ENCODE results near the gene SPTBN1.

Gene SPTBN1

DNA sequence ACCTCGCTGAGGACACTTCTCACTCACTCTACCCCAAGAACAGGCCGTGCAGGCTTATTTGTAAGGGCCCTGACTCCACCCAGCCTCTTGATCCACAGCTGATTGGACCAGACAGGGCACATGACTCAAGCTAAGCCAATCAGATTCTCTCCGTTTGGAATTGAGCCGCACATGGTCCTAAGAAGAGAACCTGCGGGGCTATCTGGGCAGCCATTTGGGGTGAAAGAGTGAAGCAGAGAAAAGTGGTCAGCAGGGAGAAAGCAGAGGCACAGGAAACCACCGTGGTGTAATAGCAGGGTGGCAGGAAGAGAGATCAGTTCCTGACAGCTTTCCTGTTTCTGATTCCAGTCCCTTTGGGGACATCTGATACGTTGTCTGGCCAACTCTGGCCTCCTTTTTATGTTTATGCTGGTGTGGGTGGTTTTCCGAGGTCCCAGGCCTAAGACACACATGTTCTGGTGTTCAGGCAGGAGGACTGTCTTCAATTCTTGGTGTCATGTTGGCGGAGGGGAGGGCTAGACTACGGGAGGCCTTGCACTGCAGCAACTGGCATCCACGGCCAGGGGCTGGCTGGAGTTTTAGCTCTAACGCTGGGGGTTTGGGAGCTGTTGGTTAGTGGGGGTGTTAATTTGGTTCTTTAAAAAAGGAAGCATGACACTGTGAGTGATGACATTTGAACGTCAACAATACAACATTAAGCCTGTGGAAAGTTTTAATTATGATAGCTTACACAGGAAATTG, 26.1 kb upstream of the SPTBN1 start:
- peak; percentile 50 for DNase-seq (ENCODE audit: low read depth)
- TF ChIP-seq POLR2A (IDR thresholded peaks at IDR 0.05; ENCODE audit: extremely low read depth, insufficient read length) (no peak), MYC (IDR thresholded peaks at IDR 0.05; ENCODE audit: low read depth, low read length) (no peak)
- TF ChIP-seq, protein P1, sequence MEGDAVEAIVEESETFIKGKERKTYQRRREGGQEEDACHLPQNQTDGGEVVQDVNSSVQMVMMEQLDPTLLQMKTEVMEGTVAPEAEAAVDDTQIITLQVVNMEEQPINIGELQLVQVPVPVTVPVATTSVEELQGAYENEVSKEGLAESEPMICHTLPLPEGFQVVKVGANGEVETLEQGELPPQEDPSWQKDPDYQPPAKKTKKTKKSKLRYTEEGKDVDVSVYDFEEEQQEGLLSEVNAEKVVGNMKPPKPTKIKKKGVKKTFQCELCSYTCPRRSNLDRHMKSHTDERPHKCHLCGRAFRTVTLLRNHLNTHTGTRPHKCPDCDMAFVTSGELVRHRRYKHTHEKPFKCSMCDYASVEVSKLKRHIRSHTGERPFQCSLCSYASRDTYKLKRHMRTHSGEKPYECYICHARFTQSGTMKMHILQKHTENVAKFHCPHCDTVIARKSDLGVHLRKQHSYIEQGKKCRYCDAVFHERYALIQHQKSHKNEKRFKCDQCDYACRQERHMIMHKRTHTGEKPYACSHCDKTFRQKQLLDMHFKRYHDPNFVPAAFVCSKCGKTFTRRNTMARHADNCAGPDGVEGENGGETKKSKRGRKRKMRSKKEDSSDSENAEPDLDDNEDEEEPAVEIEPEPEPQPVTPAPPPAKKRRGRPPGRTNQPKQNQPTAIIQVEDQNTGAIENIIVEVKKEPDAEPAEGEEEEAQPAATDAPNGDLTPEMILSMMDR (IDR thresholded peaks at IDR 0.05; ENCODE audit: low read depth, low read length) = no peak
- TF ChIP-seq, protein P2, sequence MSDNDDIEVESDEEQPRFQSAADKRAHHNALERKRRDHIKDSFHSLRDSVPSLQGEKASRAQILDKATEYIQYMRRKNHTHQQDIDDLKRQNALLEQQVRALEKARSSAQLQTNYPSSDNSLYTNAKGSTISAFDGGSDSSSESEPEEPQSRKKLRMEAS (IDR thresholded peaks at IDR 0.05; ENCODE audit: low read depth, low read length) = peak; percentile 48
- no peak overlapping the region for H3K4me3 ChIP-seq (ENCODE audit: low read depth, low read length)

DNA sequence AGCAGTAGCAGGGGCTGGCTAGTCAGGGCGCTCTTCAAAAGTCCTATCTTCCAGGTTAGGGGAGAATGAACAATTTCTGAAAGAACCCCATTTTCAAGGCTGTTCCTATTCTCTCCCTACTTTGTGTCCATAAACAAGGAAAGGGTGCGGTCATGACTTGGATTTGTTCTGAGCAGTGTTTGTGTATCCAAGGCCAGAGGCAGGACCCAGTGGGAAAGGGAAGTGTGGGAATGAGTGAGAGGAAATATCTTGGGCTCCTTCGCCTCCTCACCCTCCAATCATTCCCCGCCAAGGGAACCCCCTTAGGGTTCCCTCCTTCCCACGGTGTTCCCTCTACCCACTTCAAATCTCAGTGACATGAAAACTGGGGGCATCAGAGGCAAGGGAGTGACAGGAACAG, 25.5 kb upstream of the SPTBN1 start:
- no peak overlapping the region for H3K4me3 ChIP-seq (ENCODE audit: low read depth, low read length)
- DNase-seq (ENCODE audit: low read depth) = no peak
- TF ChIP-seq POLR2A (IDR thresholded peaks at IDR 0.05; ENCODE audit: extremely low read depth, insufficient read length) (no peak), MYC (IDR thresholded peaks at IDR 0.05; ENCODE audit: low read depth, low read length) (no peak)
- TF ChIP-seq, protein P1 (IDR thresholded peaks at IDR 0.05; ENCODE audit: low read depth, low read length) = no peak
- TF ChIP-seq, protein P2 (IDR thresholded peaks at IDR 0.05; ENCODE audit: low read depth, low read length) = no peak

DNA sequence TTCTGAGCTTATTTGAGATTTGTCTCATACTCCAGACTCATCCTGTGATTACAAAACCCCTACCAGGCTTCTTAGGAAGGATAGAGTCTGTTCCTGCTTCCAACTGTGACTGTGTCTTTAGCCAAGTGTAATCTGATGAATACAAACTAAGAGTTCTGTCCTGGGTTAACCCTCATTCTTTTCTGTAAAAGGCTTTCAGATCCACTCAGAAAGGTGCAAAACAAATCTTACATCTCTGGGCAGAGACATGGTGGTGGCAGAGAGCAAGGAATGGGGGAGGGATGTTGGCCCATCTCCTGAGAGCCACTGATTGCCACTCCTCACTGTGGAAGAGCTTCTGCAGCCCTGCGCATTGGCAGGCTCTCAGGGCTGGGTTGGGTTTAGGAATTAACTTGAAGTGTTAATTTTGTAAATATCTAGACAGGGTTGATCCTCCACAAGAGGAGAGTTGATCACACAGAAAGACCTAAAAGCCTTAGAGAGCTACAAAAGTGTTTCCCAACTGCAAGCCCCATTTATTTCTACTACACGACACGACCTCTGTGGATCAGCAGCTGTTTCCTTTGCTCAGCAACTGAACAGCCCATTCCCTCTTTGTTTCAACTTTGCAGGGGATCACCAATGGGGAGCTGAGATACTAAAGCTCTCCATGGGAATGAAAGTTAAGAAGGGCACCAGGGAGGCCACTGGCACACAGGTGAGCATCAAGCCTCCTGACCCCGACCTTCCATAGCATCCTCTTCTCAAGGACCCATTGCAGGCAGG, 23.7 kb upstream of the SPTBN1 start:
- TF ChIP-seq POLR2A (IDR thresholded peaks at IDR 0.05; ENCODE audit: extremely low read depth, insufficient read length) = no peak
- TF ChIP-seq, protein P2 (IDR thresholded peaks at IDR 0.05; ENCODE audit: low read depth, low read length) = no peak
- TF ChIP-seq, protein P1 (IDR thresholded peaks at IDR 0.05; ENCODE audit: low read depth, low read length) = no peak
- TF ChIP-seq MYC (IDR thresholded peaks at IDR 0.05; ENCODE audit: low read depth, low read length) = no peak
- no peak for DNase-seq (ENCODE audit: low read depth)

DNA sequence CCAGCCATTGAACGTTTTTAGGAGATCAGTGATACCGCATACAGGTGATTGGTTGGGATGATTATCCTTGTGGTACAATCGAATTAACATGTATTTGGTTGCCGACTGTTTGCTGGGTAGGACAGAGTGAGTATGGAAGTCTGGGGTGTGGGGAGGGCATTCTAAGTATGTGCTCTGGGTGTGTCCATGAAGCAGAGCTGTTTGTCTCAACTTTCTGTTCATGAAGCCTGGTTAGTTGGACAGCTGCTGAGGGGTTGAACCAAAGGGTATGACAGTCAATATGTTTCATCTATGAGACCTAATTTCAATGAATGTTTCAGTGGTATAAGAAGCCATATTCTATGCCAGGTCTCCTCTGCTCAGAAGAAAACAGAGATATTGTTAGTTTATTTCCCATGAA, 21.9 kb upstream of the SPTBN1 start:
- no peak for DNase-seq (ENCODE audit: low read depth)
- TF ChIP-seq, protein P1 (IDR thresholded peaks at IDR 0.05; ENCODE audit: low read depth, low read length) = no peak
- no peak for TF ChIP-seq MYC (IDR thresholded peaks at IDR 0.05; ENCODE audit: low read depth, low read length)
- TF ChIP-seq, protein P2 (IDR thresholded peaks at IDR 0.05; ENCODE audit: low read depth, low read length) = no peak
- no peak for TF ChIP-seq POLR2A (IDR thresholded peaks at IDR 0.05; ENCODE audit: extremely low read depth, insufficient read length)

More for the DNA sequence above, 23.7 kb upstream of the SPTBN1 start:
- H3K4me3 ChIP-seq (ENCODE audit: low read depth, low read length) = no peak overlapping the region

DNA sequence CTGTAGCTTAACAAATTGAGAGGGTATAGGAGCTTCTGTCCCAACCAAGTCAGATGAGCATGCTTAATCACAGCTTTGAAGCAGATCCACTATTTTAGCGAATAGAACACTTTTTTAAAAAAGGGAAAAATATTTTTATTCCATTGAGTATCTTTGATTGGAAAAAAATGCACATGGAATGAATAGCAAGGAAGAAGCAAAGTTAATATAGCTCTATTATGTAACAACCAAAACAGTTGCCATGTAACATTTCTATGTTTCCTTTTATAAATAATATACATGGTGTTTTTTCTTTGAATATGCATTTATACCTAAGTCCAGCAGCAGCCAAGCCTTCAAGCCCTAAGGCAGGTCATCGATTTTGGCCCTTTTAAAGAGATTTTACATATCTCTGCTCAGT, 21.4 kb upstream of the SPTBN1 start:
- H3K4me3 ChIP-seq (ENCODE audit: low read depth, low read length) = no peak overlapping the region
- DNase-seq (ENCODE audit: low read depth) = no peak
- TF ChIP-seq, protein P1 (IDR thresholded peaks at IDR 0.05; ENCODE audit: low read depth, low read length) = no peak
- TF ChIP-seq, protein P2 (IDR thresholded peaks at IDR 0.05; ENCODE audit: low read depth, low read length) = no peak
- no peak for TF ChIP-seq MYC (IDR thresholded peaks at IDR 0.05; ENCODE audit: low read depth, low read length)
- no peak for TF ChIP-seq POLR2A (IDR thresholded peaks at IDR 0.05; ENCODE audit: extremely low read depth, insufficient read length)

More for the DNA sequence above, 21.9 kb upstream of the SPTBN1 start:
- H3K4me3 ChIP-seq (ENCODE audit: low read depth, low read length) = no peak overlapping the region
